Fibroblast of skin of abdomen (primary cell): Measurements from ENCODE around the gene EMD.

ENCODE experiments used
- DNase-seq: peaks from one replicate; pipeline ENCODE4 v3.0.0-alpha.2; 2013

Gene EMD

DNA sequence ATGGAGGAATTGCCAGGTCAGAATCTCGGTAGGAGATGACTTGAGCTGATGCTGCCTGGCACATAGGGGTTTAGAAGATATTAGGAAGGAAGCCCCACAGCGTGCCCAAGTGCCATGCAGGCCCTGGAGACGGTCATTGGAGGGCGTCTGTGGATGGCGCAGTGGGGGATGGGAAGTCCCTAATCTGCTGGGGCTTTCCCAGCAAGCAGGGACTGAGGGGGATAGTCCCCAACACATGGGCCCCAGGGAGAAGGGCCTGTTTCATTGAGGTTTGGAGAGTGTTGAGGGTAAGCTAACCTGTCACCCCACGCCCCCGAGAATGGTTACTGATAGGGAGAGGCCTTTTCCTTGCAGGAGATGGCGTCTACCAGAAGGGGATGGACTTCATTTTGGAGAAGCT, 40.1 kb downstream of the EMD start:
- no peak for DNase-seq

DNA sequence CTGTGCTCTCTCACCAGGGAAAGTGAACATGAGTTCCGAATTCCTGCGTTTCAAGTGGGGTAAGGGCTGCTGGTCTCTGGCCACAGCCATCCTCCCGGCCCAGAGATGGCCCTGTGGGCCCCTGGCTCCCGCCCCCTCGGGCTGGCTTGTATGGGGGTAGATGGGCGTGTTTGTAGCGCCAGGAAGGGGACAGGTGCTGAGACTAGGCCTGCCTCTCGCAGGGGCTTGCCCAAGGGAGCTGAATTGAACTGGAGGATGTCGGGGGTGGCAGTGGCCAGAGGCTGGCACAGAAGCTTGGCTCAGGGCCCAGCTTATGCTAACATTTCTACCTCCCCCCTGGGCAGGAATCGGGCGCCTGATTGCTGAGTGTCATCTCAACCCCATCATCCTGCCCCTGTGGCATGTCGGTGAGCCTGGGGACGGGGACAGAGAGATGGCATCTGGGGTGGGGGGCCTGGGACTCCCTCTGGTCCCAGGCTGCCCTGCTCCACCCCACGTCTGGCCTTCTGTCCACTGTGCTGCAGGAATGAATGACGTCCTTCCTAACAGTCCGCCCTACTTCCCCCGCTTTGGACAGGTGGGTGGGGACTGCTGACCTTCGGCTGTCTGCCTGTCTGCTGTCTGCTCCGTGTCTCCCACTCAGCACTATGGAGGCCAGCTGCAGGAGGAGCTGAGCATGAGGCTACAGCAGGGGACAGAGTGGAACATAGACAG, 40.8 kb downstream of the EMD start:
- DNase-seq = no peak

DNA sequence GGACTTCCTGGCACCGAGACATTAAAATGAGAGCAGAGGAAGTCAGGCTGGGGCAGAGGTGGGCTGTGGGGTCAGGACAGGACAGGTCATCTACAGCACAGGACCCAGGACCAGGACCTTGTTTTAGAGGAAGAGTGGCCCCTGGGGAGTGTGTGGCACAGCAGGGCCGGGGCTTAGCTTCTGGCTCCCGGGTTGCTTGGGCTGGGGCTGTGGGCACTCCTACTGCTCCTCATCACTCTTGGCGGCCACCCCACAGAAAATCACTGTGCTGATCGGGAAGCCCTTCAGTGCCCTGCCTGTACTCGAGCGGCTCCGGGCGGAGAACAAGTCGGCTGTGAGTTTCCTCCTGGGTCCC, 41.3 kb downstream of the EMD start:
- DNase-seq = no peak

DNA sequence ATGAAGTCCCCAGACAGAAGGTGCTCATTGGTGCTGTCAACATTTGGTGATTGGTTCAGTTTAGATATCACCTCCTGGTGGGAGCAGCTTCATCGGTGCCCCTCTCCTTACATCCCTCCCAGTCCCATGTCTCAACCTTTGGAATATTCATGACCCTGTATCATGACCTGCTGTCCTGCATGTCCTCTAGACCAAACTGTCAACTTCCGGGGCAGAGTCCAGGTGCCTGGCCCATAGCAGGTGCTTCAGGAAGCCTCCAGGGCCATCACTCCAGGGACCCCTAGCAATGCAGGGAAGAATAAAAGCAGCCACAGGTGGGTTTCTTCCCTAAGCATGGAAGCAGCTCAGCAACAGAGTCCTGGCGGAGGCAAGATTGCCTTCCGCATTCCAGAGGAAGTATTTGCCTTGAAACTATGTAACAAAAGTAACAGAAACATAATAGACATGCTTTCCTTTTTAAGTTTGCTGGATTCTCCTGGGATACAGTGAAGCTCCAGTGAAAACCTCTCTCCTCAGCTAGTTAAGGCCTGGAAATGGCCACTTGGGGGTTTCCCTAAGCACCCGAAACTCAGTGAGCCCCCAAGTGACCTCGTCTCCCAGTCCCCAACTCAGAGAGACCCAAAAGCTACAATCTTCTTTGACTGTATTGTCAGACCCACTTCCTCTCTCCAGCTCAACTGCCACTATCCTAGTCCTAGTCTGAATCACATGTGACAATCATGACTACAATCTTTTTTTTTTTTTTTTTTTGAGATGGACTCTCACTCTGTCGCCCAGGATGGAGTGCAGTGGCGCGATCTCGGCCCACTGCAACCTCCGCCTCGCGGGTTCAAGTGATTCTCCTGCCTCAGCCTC, 48.0 kb downstream of the EMD start:
- DNase-seq = no peak

DNA sequence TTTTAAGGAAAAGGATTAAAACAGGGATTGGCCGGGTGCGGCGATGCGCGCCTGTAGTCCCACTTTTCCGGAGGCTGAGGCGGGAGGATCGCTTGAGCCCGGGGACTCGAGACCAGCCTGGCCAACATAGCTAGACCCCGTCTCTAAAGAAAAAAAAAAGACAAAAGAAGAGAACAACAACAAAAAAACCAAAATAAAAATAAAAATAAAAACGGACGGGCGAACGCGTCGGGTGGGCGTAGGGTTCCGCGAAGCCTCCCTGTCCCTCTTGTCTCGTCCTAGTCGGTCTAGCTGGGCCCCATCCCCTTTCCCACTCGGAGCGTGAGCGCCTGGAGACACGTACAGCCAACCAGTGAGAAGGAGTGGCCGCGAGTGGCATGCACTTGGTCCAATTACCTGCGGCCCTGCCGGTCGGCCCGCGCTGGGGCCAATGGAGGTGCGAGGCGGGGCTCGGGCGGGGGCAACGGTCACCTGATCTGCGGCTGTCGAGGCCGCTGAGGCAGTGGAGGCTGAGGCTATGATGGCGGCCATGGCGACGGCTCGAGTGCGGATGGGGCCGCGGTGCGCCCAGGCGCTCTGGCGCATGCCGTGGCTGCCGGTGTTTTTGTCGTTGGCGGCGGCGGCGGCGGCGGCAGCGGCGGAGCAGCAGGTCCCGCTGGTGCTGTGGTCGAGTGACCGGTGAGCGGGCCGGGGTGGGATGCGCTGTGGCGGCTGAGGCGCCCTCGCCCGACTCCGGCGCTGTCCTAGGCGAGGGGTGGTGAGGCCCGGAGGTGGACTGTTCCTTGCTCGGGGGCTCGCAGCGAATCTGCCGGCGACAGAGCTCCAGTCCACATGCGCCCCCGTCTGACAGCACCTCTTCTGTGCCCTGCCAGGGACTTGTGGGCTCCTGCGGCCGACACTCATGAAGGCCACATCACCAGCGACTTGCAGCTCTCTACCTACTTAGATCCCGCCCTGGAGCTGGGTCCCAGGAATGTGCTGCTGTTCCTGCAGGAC, 49.4 kb downstream of the EMD start, which contains the start of gene ATP6AP1:
TSS of gene ATP6AP1 (plus strand) at position 502 of the 996 bp plus-strand sequence. CDS start at position 518, 16 bp downstream.
- peak; percentile 95 for DNase-seq

DNA sequence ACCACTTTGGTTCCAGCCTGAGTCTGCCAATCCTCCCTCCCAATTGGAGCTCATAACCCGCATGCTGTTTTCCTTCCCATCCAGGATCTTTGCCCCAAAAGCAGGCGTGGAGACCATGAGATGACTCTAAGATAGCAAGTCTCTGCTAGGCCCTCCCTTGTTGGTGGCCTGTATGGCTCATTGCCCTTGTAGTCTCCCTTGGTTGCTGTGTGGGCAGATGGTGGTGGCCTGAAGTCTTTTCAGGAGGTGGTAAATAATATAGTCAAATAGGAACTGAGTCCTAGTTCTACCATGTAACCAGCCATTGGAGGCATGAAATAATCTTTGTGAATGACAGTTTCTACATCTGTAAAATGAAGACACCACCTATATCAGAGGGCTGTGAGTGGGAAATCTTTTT, 50.6 kb downstream of the EMD start:
- DNase-seq = no peak

DNA sequence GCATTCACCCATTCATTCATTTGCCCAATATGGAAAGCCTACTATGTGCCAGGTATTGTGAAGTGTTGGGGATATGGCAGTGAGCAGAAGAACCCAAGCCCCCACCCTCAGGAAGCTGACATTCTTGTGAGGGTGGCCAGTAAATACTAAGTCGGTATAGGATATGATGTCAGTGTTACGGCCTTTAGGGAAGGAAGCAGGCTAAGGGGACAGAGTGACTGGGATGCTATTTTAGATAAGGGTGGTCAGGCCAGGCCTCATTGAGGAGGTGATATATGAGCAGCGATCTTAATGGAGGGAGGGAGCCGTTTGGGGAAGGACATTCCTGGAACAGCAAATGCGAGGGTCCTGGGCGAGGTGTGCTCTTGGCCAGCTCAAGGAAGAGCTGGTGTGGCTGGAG, 51.4 kb downstream of the EMD start:
- no peak for DNase-seq

DNA sequence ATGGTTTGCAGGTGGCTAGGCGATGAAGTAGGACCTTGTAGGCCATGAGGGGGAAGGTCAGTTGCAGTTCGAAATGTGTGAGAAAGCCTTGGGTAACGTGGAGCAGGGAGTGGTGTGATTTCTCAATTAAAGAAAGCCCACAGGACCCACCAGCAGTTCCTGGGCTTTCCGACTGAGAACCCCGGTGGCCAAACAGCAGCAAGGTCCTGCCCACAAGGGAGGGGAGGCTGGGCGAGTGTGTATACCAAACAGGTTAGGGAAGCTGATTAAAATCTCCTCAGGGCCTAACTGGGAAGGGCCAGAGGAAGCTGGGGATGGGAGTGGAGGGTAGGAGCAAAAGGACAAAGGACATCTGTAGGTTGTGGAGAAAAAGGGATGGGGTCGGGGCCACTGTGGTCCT, 51.8 kb downstream of the EMD start:
- no peak for DNase-seq
